SIG-M5 (cell line): ENCODE results near the gene TCF25.
A peak's percentile ranks its signal among the peaks of the same experiment; 100 is the strongest.
"Not testable (repeated sequence)": the region's sequence is repeated elsewhere in the genome, so short reads cannot be mapped to it uniquely, and the experiment has no call there.

Experiments used
- DNase-seq: peaks from one replicate; lab custom pipeline; 2025; lab: John Stamatoyannopoulos, UW

TCF25 gene

GRCh38 chr16:89873109-89873971, at the start of gene TCF25:
TSS of gene TCF25 (plus strand) at chr16:89873592. CDS start at chr16:89873668, 76 bp downstream.
- DNase-seq = peak; percentile 37

- DNase-seq = not testable (repeated sequence)
Observed at GRCh38 chr16:89823824-89824148, 49.6 kb upstream of the TCF25 start.

GRCh38 chr16:89826531-89827382, 46.6 kb upstream of the TCF25 start:
- DNase-seq = no peak

- no peak for DNase-seq
Observed at GRCh38 chr16:89827383-89828198, 45.8 kb upstream of the TCF25 start.

GRCh38 chr16:89828199-89828869, 45.1 kb upstream of the TCF25 start, which contains the start of gene SPIRE2:
TSS of gene SPIRE2 (plus strand) at chr16:89828475. CDS start at chr16:89828551, 76 bp downstream.
- DNase-seq = no peak

GRCh38 chr16:89828870-89829629, 44.3 kb upstream of the TCF25 start:
- no peak for DNase-seq

GRCh38 chr16:89829630-89830437, 43.6 kb upstream of the TCF25 start:
- no peak for DNase-seq

GRCh38 chr16:89831810-89832328, 41.5 kb upstream of the TCF25 start:
- no peak for DNase-seq

GRCh38 chr16:89833664-89834363, 39.6 kb upstream of the TCF25 start:
- not testable (repeated sequence) for DNase-seq

GRCh38 chr16:89834813-89835363, 38.5 kb upstream of the TCF25 start:
- not testable (repeated sequence) for DNase-seq

GRCh38 chr16:89836484-89836883, 36.9 kb upstream of the TCF25 start:
- DNase-seq = not testable (repeated sequence)

- no peak for DNase-seq
Observed at GRCh38 chr16:89837014-89837546, 36.3 kb upstream of the TCF25 start.

- no peak for DNase-seq
Observed at GRCh38 chr16:89841275-89841674, 32.1 kb upstream of the TCF25 start.

- no peak for DNase-seq
Observed at GRCh38 chr16:89842471-89843408, 30.7 kb upstream of the TCF25 start.

- no peak for DNase-seq
Observed at GRCh38 chr16:89843409-89844350, 29.7 kb upstream of the TCF25 start.

- DNase-seq = no peak
Observed at GRCh38 chr16:89844739-89845339, 28.6 kb upstream of the TCF25 start.
